Forelimb muscle (tissue), 1 donor: ENCODE results near the gene CHPF2. TPM values are rescaled to one million over a fixed set of nuclear protein-coding genes. Genes with fewer than 3 reads are reported as not detected.

Experiments used
- DNase-seq: peaks from one replicate; pipeline ENCODE4 v3.0.0-alpha.2; 2013; ENCODE audit warnings: low read depth
- polyA plus RNA-seq: library from polyadenylated mRNA; unstranded; fragments of 120-200 nt; gene quantifications from one replicate; pipeline ENCODE4 v1.2.1, GENCODE V29; 2013; ENCODE audit not compliant: insufficient read length

CHPF2 gene
- polyA plus RNA-seq: 20.2 TPM

GRCh38 chr7:151232091-151232916, at the start of gene CHPF2:
CHPF2 (plus strand) TSS chr7:151232483; CDS start chr7:151234012, 1,529 bp downstream.
- DNase-seq: no peak

DNA sequence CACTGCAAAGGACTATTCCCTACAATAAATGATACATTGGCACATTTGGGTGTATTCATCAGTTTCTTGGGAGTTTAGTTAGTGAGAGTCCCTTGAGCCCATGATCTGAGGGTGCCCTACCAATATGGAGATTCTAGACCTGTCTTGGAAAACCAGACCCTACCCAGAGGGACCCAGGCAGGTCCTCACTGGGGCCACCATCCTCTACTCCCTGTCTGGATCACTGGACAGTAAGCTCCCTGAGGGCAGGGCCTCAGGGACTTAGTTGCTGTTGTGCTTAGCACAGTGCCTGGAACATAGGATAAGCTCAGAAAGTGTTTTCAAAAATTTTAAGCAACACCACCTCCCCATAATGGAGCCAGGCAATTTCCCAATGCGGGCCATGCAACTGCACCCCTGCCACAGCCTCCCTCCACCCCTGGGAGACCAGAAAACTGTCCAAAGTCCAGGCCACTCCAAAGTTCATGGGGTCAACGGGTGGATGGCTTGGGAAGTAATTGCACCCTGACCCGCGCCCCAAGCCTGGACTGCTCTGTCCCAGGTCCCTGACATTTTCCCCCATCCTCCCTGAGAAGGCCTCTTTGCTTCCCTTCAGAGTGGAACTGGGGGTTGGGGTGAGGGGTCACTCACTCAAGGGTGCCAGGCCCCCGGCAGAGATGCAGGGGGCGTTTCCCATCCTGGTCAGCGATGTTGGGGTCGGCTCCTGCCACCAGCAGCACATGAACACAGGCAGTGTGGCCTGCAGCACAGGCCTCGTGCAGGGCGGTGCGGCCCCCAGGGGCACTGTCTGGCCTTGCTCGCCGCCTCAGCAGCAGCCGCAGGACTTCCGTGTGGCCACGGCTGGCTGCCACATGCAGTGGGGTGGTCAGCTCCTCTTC, 46.3 kb upstream of the CHPF2 start:
- DNase-seq: no peak

DNA sequence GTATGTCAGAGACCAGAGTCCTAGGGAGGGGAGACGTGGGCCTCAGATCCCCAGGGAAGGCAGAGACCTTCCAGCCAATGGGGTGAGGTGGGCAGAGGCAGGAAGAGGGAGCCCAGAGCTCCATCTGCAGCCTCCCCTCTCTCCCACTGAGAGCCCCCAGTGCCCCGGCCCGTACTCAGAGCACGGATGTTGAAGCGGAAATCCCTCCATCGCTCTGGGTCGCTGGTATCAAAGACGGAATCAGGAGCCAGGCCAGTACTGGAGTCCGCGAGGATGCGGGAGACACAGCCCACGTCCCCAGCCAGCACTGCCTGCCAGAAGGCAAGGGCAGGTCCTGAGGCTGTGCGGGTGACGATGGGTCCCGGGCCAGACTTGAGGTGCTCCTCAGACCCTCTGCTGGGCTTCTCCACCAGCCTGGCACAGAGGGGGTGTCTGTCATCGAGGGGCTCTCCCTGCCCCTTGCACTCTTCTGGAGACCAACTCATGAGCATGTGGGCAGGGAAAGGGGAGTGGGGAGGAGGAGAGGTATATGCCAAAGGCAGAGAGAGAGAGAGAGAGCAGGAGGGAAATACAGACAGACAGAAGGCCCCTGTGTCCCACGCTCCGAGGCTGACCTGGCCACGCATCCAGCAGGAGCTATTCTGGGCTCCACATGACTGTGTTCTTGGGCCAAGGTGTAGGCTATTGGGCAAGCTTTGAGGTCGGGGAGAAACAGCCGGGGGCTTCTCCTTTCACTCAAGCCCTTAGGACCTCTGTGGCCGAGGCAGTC, 45.5 kb upstream of the CHPF2 start, which contains the start of gene ASB10:
ASB10 (minus strand) TSS at position 611 of the 769 bp plus-strand sequence; CDS start at position 491, 120 bp downstream.
- DNase-seq: no peak

- DNase-seq: no peak
Measured at GRCh38 chr7:151187409-151188251, 44.7 kb upstream of the CHPF2 start.

DNA sequence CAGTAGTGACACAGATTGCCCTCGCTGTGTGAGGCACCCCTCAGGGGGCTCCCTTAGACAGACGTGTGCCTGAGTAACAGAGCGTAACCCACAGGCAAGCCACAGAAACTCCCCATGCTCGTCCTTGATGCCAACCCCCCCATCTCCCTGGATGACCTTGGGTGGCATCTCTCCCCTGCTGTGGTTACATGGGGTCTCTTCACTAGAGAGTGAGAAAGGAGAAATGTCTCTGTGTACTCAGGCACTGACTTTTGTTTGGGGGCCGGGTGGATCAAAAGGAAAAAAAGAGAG, 44.1 kb upstream of the CHPF2 start:
- DNase-seq: no peak

- no peak for DNase-seq
Measured at GRCh38 chr7:151189038-151189437, 43.2 kb upstream of the CHPF2 start.

GRCh38 chr7:151191544-151191943, 40.7 kb upstream of the CHPF2 start:
- DNase-seq: no peak

- no peak for DNase-seq
Measured at GRCh38 chr7:151192002-151192539, 40.2 kb upstream of the CHPF2 start.

- DNase-seq: no peak
Measured at GRCh38 chr7:151193203-151193978, 38.9 kb upstream of the CHPF2 start.

DNA sequence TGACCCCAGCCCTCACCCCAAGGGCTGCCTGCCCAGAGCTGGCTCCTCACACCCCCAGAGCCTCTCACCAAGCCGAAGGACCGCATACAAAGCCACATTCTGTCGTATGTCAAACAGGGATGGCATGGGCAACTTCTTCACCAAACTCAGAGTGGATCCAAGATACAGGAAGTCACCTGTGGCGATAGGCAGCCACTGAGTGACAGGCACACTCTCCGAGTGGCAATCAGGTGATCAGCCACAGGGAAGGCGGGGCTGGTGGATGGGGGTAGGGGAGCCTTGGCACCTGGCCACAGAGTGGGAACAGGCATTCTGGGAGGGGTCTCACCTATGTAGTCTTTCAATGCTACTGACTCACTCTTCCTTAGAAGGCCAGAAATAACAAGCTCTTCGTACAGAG, 38.1 kb upstream of the CHPF2 start:
- DNase-seq: no peak

DNA sequence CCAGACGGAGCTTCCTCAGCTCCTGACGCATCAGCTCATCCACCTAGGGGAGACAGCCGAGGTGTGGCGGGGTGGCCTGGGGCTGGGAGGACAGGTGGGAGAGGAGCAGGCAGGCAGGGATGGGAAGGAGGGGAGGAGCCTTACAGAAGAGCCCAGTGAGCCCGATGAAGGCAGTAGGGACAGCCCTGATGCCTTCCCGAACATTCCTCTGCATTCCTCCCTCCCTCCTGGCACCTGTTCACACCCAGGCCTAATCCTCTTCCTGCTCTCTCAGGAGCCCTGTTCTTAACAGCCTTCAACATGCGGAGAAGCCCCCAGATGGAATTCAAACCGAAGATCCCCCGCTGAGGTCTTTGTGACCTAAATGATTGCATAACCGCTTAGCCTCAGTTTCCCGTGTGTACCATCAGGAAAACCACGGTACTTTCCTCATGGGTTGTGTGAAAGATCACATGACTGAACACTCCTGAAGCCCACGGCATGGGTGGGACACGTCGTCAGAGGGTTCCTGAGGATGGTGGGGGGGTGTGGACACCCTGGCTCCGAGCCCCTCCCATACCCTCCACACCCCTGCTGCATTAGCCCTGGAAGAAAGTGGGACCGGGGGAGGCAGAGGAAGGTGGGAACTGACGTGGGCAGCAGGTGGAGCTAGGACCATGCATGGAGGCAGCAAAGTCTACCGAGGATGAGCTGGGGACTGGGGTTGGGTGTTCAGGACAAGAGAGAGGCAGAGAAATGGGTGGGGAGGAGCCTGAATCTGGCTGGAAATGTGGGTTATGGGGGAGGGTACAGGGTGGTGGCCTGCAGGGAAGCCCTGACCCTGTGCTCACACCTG, 36.5 kb upstream of the CHPF2 start:
- DNase-seq: no peak

DNA sequence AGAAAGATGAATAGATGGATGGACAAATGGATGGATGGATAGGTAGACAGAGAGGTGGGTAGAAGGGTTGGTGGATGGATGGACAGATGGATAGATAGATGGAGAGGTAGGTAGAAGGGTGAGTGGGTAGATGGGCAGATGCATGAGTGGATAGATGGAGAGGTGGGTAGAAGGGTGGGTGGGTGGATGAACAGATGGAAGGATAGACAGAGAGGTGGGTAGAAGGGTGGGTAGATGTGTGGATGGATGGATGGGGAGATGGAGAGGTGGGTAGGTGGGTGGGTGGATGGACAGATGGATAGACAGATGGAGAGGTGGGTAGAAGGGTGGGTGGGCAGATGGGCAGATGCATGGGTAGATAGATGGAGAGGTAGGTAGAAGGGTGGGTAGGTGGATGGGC, 34.4 kb upstream of the CHPF2 start:
- no peak for DNase-seq

DNA sequence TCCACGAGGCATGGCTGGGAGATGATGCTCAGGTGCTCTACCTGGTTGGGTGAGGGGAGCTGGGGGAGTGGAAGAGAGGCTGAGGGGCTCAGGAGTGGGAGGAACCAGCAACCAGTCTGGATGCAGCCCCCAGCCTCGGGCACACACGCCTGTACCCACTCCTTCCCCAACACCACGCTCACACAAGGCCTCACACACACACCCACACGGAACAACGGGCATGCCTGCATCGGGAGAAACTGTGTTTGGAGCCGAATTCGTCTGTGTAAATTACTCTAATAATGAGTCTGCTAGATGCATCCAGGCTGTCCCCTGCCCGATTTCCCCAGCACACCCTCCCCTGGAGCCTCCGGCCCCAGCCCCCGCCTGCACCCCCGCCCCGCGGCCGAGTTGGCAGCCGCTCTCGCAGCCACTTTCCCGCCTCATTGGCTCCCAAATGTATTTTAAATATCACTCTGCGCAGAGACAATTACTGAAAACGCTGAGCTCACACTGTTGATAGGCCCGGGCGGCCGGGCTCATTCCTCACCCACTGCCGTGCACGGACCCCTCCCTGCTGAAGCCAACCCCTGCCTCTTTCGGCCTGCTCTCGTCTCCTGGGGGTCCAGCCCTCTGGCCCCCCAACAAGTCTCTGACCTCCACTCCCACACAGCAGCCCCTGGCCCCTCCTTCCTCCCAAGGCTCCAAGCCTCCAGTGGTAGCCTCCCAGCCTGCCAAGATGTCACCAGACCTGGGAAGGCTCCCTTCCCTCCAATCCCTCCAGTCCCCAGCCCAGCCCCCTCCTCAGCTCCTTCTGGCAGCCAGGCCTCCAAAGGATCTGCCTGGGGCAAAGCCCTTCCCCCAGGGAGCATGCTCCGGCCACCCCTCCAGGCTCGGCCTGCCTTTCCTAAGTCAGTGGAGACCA, 33.1 kb upstream of the CHPF2 start:
- DNase-seq: no peak

GRCh38 chr7:151201344-151201743, 30.9 kb upstream of the CHPF2 start:
- DNase-seq: no peak

DNA sequence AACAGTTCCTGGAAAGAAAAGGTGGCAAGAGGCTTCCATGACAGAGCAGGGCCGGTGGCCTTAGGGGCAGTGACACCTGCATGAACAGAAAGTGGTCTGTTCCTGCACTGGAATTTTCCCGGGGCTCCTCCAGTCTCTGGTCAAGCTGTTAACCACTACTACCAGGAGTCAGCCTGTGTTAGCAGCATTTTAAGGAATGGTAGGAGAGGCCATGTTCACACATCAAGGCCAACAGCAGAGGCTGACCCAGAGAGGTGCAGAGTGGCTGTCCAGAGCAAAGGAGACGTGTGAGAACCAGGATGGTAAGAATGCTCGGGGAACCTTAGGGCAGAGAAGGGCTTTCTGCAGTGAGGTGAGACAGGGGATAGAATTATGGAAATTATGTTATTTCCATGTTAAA, 30.5 kb upstream of the CHPF2 start:
- DNase-seq: no peak

DNA sequence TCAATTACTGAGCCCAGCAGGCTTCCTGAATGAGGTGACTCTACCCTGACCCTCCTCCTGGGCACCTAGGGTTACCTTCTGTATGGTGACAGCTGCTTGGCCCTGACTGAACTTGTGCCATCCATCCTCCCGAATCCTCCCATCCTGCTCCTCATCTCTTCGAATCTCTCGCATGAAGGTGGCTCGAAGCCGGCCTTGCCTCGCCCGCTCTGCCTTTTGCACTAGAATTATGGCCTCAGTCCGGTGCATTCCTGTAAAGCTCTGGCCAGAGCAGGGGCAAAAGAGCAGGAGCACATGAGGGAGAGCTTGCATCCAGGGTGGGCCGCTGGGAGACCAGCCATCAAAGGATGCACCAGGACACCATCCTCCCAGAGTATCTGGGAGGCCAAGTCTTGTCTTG, 29.4 kb upstream of the CHPF2 start:
- no peak for DNase-seq

DNA sequence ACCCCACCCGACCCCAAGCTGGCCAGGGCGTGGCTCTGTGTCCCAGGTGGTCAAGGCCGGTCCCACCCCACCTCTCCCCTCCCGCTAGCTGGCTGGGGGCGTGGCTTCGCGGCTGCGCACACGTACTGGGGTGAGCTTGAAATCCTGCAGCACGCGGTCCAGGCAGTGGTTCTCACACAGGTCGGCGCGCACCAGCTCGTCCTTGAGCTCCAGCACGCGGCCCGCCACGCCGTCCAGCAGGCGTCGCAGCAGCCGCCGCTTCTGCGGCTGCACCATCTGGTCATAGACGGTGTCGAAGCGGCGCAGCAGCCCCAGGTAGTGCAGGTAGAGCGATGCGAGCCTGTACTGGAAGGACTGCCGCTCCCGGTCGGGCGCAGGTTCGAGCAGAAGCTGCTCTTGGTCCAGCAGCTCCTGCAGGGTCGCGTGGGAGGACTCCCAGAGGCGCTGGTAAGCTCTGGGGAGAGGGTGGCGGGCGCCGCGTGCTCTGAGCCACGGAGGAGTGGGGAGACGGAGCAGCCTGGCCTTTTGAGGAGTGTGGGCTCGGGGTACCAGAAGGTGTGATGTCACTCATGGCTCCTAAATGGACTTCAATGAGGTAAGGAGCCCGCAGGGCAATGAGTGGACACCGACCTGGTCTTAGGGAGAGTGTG, 27.8 kb upstream of the CHPF2 start:
- no peak for DNase-seq

DNA sequence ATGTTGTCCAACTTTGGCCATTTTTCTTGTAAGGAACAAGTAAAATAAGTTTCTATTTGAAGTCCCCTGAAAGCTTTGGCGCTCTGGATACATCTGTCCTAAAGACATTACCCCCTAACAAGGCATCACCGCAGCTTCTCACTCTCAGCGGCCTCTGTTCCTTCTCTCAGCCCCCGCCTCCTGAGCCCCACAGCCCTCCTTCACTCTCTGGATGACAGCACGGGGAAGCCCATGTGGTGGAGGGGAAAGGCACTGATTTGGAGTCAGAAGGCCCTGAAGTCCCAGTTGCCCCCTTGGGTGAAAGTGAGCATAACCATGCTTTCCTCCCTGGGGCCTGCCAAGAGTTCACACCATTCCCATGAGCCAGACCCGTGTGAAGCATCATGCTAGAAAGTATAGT, 26.6 kb upstream of the CHPF2 start:
- no peak for DNase-seq
